IMR-90 (cell line): ENCODE data around the gene POLR2I. TPM values are rescaled to one million over a fixed set of nuclear protein-coding genes. Genes with fewer than 3 reads are reported as not detected.

ENCODE experiments used
- ATAC-seq: fragments of 200-7000 bp; cut with Tn5 transposase; 2 replicates; pipeline ENCODE4 v1.9.1; 2020; ENCODE audit warnings: low read depth, mild to moderate bottlenecking, moderate library complexity
- BruUV-seq: library from RNA; stranded (reverse); fragments of 400-500 nt; replicated peaks from 2 replicates; lab custom pipeline; 2021; lab: Mats Ljungman, UMichigan
- CTCF ChIA-PET: fragments of 300-600 bp; formaldehyde crosslinking; extraction: SDS; loops from one replicate; lab custom pipeline; 2021; ENCODE audit warnings: antibody characterized with exemption; lab: Yijun Ruan, JAX
- POLR2A ChIA-PET: fragments of 300-600 bp; sonication (Branson Sonifier 250); formaldehyde crosslinking; loops from one replicate; lab custom pipeline; 2022; ENCODE audit warnings: antibody characterized with exemption; ENCODE audit not compliant: unreplicated experiment; lab: Charles Lee
- DNase-seq: peaks from one replicate; pipeline ENCODE4 v3.0.0; 2013
- H2AFZ ChIP-seq: replicated peaks from 2 replicates; pipeline ENCODE3; 2013; ENCODE audit warnings: low read length, mild to moderate bottlenecking; ENCODE audit not compliant: poor library complexity
- H2AK5ac ChIP-seq: 2 replicates; pipeline ENCODE4 v1.6.1; 2013; ENCODE audit warnings: low read depth, low read length, inconsistent platforms
- H2AK9ac ChIP-seq: replicated peaks from 2 replicates; pipeline ENCODE3; 2013; ENCODE audit warnings: mild to moderate bottlenecking, low read depth, low read length, moderate library complexity; ENCODE audit not compliant: poor library complexity
- H2BK120ac ChIP-seq: 2 replicates; pipeline ENCODE4 v1.6.1; 2013; ENCODE audit warnings: low read depth, low read length, inconsistent platforms
- H2BK15ac ChIP-seq: 3 replicates; pipeline ENCODE4 v1.6.1; 2013; ENCODE audit warnings: low read depth, low read length, inconsistent platforms
- H2BK20ac ChIP-seq: 2 replicates; pipeline ENCODE4 v1.6.1; 2013; ENCODE audit warnings: low read depth, mild to moderate bottlenecking, inconsistent platforms, low read length, moderate library complexity
- H2BK5ac ChIP-seq: 2 replicates; pipeline ENCODE4 v1.6.1; 2013; ENCODE audit warnings: mild to moderate bottlenecking, low read depth, low read length, inconsistent platforms; ENCODE audit not compliant: poor library complexity, severe bottlenecking
- H3K14ac ChIP-seq: replicated peaks from 2 replicates; pipeline ENCODE4 v1.6.1; 2013; ENCODE audit warnings: low read depth, low read length, inconsistent platforms
- H3K18ac ChIP-seq: 2 replicates; pipeline ENCODE4 v1.6.1; 2013; ENCODE audit warnings: low read depth, low read length, control low read depth
- H3K23ac ChIP-seq: 2 replicates; pipeline ENCODE4 v1.6.1; 2013; ENCODE audit warnings: low read depth, low read length, inconsistent platforms
- H3K27ac ChIP-seq: 2 replicates; pipeline ENCODE4 v1.5.1; 2013; ENCODE audit warnings: mild to moderate bottlenecking, control low read depth, low read length; ENCODE audit not compliant: insufficient read depth
- H3K27me3 ChIP-seq: 2 replicates; pipeline ENCODE4 v1.6.1; 2013; ENCODE audit warnings: low read length; ENCODE audit not compliant: control insufficient read depth, insufficient read depth
- H3K36me3 ChIP-seq: 2 replicates; pipeline ENCODE4 v1.6.1; 2013; ENCODE audit warnings: low read length, mixed read lengths; ENCODE audit not compliant: control insufficient read depth, insufficient read depth
- H3K4ac ChIP-seq: 2 replicates; pipeline ENCODE4 v1.6.1; 2013; ENCODE audit warnings: low read depth, low read length, inconsistent platforms
- H3K4me1 ChIP-seq: 2 replicates; pipeline ENCODE4 v1.6.1; 2013; ENCODE audit warnings: low read length, mixed read lengths; ENCODE audit not compliant: control insufficient read depth, insufficient read depth
- H3K4me2 ChIP-seq: 2 replicates; pipeline ENCODE4 v1.6.1; 2013; ENCODE audit warnings: low read depth, mild to moderate bottlenecking, control low read depth, low read length, moderate library complexity
- H3K4me3 ChIP-seq: 2 replicates; pipeline ENCODE4 v1.5.1; 2013; ENCODE audit warnings: low read depth, mild to moderate bottlenecking, control low read depth, low read length, moderate library complexity; ENCODE audit not compliant: insufficient read depth
- H3K56ac ChIP-seq: 2 replicates; pipeline ENCODE4 v1.6.1; 2013; ENCODE audit warnings: low read length, inconsistent platforms; ENCODE audit not compliant: insufficient read depth; ENCODE audit errors: extremely low read depth
- H3K79me1 ChIP-seq, 2 experiments: 2 replicates each; pipeline ENCODE4 v1.6.1; 2013; ENCODE audit warnings: low read length in 2 of 2, inconsistent platforms in 1 of 2, low read depth in 1 of 2
- H3K9ac ChIP-seq: 2 replicates; pipeline ENCODE4 v1.6.1; 2013; ENCODE audit warnings: low read depth, low read length, control low read depth
- H3K9me1 ChIP-seq: 2 replicates; pipeline ENCODE4 v1.6.1; 2013; ENCODE audit warnings: low read length, inconsistent platforms; ENCODE audit not compliant: insufficient read depth
- H3K9me3 ChIP-seq: 2 replicates; pipeline ENCODE4 v1.6.1; 2013; ENCODE audit warnings: low read length; ENCODE audit not compliant: control insufficient read depth, insufficient read depth
- H4K20me1 ChIP-seq: 2 replicates; pipeline ENCODE4 v1.6.1; 2013; ENCODE audit warnings: low read length, inconsistent platforms; ENCODE audit not compliant: insufficient read depth
- H4K5ac ChIP-seq: 2 replicates; pipeline ENCODE4 v1.6.1; 2013; ENCODE audit warnings: mild to moderate bottlenecking, low read depth, low read length, control low read depth
- H4K8ac ChIP-seq, 2 experiments: 2 replicates each; pipeline ENCODE4 v1.6.1; 2013; ENCODE audit warnings: low read depth in 2 of 2, low read length in 2 of 2, control low read depth in 1 of 2, inconsistent platforms in 1 of 2
- H4K91ac ChIP-seq: 2 replicates; pipeline ENCODE4 v1.6.1; 2013; ENCODE audit warnings: low read depth, low read length, inconsistent platforms; ENCODE audit not compliant: insufficient read depth
- CHD1 ChIP-seq: IDR thresholded peaks from 2 replicates; pipeline ENCODE4 v1.6.1; 2012; ENCODE audit warnings: low read depth, low read length, improper control_type of control experiment
- FOS ChIP-seq: fragments of 150-350 bp; IDR thresholded peaks from 2 replicates; pipeline ENCODE4 v1.6.1; 2016; ENCODE audit warnings: low read depth, low read length
- MAFK ChIP-seq: IDR thresholded peaks from 2 replicates; pipeline ENCODE4 v1.6.1; 2012; ENCODE audit warnings: low read depth, low read length, improper control_type of control experiment
- MAZ ChIP-seq: IDR thresholded peaks from 2 replicates; pipeline ENCODE4 v1.6.1; 2012; ENCODE audit warnings: low read depth, mild to moderate bottlenecking, low read length, improper control_type of control experiment, moderate library complexity, borderline replicate concordance
- RAD21 ChIP-seq: IDR thresholded peaks from 2 replicates; pipeline ENCODE4 v1.6.1; 2012; ENCODE audit warnings: low read length, improper control_type of control experiment
- WGBS, 2 experiments: methylation state at CpG; one replicate each; pipeline versions ENCODE4 v1.1.5 to v1.1.7; 2013; ENCODE audit warnings: missing lambda C conversion rate in 2 of 2; ENCODE audit not compliant: insufficient read length in 1 of 2; ENCODE audit errors: extremely low coverage in 2 of 2; 5-methylcytosine and 5-hydroxymethylcytosine counted together
- dilution Hi-C: fragments of 300-500 bp; cut with HindIII; formaldehyde crosslinking; loops from one replicate; pipeline ENCODE4 v1.14.3; 2018; ENCODE audit warnings: low sequenced_read_pairs; ENCODE audit not compliant: unreplicated experiment
- in situ Hi-C: fragments of 300-500 bp; cut with MboI; formaldehyde crosslinking; loops from 3 replicates; pipeline ENCODE4 v1.14.3; 2019; ENCODE audit warnings: low sequenced_read_pairs, inconsistent platforms, mixed read lengths
- intact Hi-C: fragments of 100-400 bp; cut with micrococcal nuclease; formaldehyde crosslinking; loops from 2 replicates; pipeline ENCODE4 v1.10.0; 2022
- polyA plus RNA-seq, 3 experiments: library from polyadenylated mRNA; depleted of rRNA; stranded (reverse); fragments of >200 nt; gene quantifications; 2 replicates each; pipeline ENCODE4 v1.2.3, GENCODE V29; 2012; ENCODE audit warnings: low replicate concordance in 1 of 3
- total RNA-seq: library from RNA; depleted of rRNA; stranded (reverse); fragments of >200 nt; gene quantifications from 2 replicates; pipeline ENCODE4 v1.2.3, GENCODE V29; 2012

The POLR2I gene
- total and polyA plus RNA-seq, 2 of the 4 experiments (the other 2 are of a cell fraction): 35.8 to 59.7 TPM

GRCh38 chr19:36073121-36073876, 41.4 kb downstream of the POLR2I start:
- TF ChIP-seq RAD21: no peak
- TF ChIP-seq MAFK: no peak
- no peak for TF ChIP-seq CHD1
- TF ChIP-seq FOS: no peak
- no peak for TF ChIP-seq MAZ
- DNase-seq (no peak), ATAC-seq (no peak)
- H3K9me3 ChIP-seq: no peaks in the 10 kb centered on the region
- H3K4ac ChIP-seq: no peak overlapping the region
- H2AFZ ChIP-seq: no peak overlapping the region
- H2BK120ac ChIP-seq: no peak overlapping the region
- 97% methylated on average over 4 of the region's 10 CpGs; no CpG with 5 or more reads in 1 of the 2 experiments for WGBS, 2 experiments
- dilution Hi-C loops: no loop called here
- no peaks in the 10 kb centered on the region for H3K27me3 ChIP-seq
- H2AK5ac ChIP-seq: no peak overlapping the region
- no peak overlapping the region for H2BK5ac ChIP-seq
- H2BK20ac ChIP-seq: no peak overlapping the region
- ChIA-PET CTCF (no interaction called here), POLR2A (no interaction called here)
- H3K36me3 ChIP-seq: 0 out of 2 replicates have a peak, but pooled peaks cover 1% of the 10 kb centered on the region
- no peak overlapping the region for H3K4me3 ChIP-seq
- no peak overlapping the region for H3K56ac ChIP-seq
- no peak overlapping the region for H3K23ac ChIP-seq
- no peak overlapping the region for H4K8ac ChIP-seq
- H3K18ac ChIP-seq: no peak overlapping the region
- peaks cover 13 to 24% of the 10 kb centered on the region in 2 experiments for H3K79me1 ChIP-seq
- H4K5ac ChIP-seq: no peak overlapping the region
- intact Hi-C loops: no loop called here
- no peak overlapping the region for H2AK9ac ChIP-seq
- H4K91ac ChIP-seq: no peak overlapping the region
- H4K20me1 ChIP-seq: peaks cover 29% of the 10 kb centered on the region; the same call in 1 of the 2 replicates
- no TSS peak for BruUV-seq
- H3K4me2 ChIP-seq: no peak overlapping the region
- no peak overlapping the region for H3K27ac ChIP-seq
- H2BK15ac ChIP-seq: no peak overlapping the region
- H3K4me1 ChIP-seq: no peaks in the 10 kb centered on the region
- H3K14ac ChIP-seq: no peak overlapping the region
- no peak overlapping the region for H3K9ac ChIP-seq
- H3K9me1 ChIP-seq: peaks cover 7% of the 10 kb centered on the region; the same call in 1 of the 2 replicates
- in situ Hi-C loops: no loop called here
